SHP77 treated with DMSO at 0.1 percent for 48 hours (cell line): ENCODE data around the gene ASPSCR1.
"Not testable (repeated sequence)": the region's sequence is repeated elsewhere in the genome, so short reads cannot be mapped to it uniquely, and the experiment has no call there.

Experiments
- DNase-seq: peaks from one replicate; lab custom pipeline; 2025; lab: John Stamatoyannopoulos, UW

The ASPSCR1 gene

GRCh38 chr17:82024859-82025258 is 47.4 kb downstream of the ASPSCR1 start:
- DNase-seq = no peak

GRCh38 chr17:82025401-82026107 is 48.1 kb downstream of the ASPSCR1 start:
- no peak for DNase-seq

GRCh38 chr17:82028246-82028645 is 50.8 kb downstream of the ASPSCR1 start:
- no peak for DNase-seq

GRCh38 chr17:82028966-82029365 is 51.5 kb downstream of the ASPSCR1 start:
- no peak for DNase-seq

- no peak for DNase-seq
Measured at GRCh38 chr17:82029391-82029790, 52.0 kb downstream of the ASPSCR1 start.

GRCh38 chr17:82029990-82030469 is 52.6 kb downstream of the ASPSCR1 start:
- DNase-seq = peak; percentile 21

GRCh38 chr17:82030470-82031302 is 53.3 kb downstream of the ASPSCR1 start:
- DNase-seq = peak; percentile 21

GRCh38 chr17:82031303-82031884 is 54.0 kb downstream of the ASPSCR1 start, which contains the start of gene RAC3:
Gene RAC3, plus strand, starts transcription at chr17:82031678. Its CDS starts 84 bp downstream, at chr17:82031762.
- no peak for DNase-seq

GRCh38 chr17:82031885-82032627 is 54.6 kb downstream of the ASPSCR1 start:
- no peak for DNase-seq

- no peak for DNase-seq
Measured at GRCh38 chr17:82033359-82034085, 56.1 kb downstream of the ASPSCR1 start.

GRCh38 chr17:82034371-82035011 is 57.1 kb downstream of the ASPSCR1 start:
- no peak for DNase-seq

GRCh38 chr17:82035488-82035887 is 58.1 kb downstream of the ASPSCR1 start:
- no peak for DNase-seq

- no peak for DNase-seq
Measured at GRCh38 chr17:82035956-82036633, 58.7 kb downstream of the ASPSCR1 start.

- DNase-seq = no peak
Measured at GRCh38 chr17:82036634-82037091, 59.2 kb downstream of the ASPSCR1 start.

GRCh38 chr17:82037092-82037888 is 59.9 kb downstream of the ASPSCR1 start, which contains the start of gene DCXR:
Gene DCXR, minus strand, starts transcription at chr17:82037697. Its CDS starts 15 bp downstream, at chr17:82037682.
- DNase-seq = peak; percentile 94

- DNase-seq = no peak
Measured at GRCh38 chr17:82037889-82038195, 60.4 kb downstream of the ASPSCR1 start.

GRCh38 chr17:82038796-82039409 is 61.5 kb downstream of the ASPSCR1 start:
- not testable (repeated sequence) for DNase-seq

GRCh38 chr17:82039695-82040299 is 62.4 kb downstream of the ASPSCR1 start:
- DNase-seq = no peak
